HepG2 (cell line): Measurements from ENCODE around the gene ATP5F1E. TPM values are rescaled to one million over a fixed set of nuclear protein-coding genes. Genes with fewer than 3 reads are reported as not detected.

Experiments
- ATM ChIP-seq: fragments of 450-650 bp; IDR thresholded peaks from 2 replicates; pipeline ENCODE4 v1.7.1; 2017; ENCODE audit warnings: mild to moderate bottlenecking, borderline replicate concordance
- DNMT3B ChIP-seq: conservative IDR thresholded peaks from 2 replicates; pipeline ENCODE4 v1.6.1; 2016; ENCODE audit warnings: missing biosample characterization, control low read depth
- FIP1L1 ChIP-seq: fragments of 200-400 bp; formaldehyde crosslinking; IDR thresholded peaks from 2 replicates; pipeline ENCODE4 v1.6.1; 2018; ENCODE audit warnings: low read depth, mild to moderate bottlenecking, low read length, moderate library complexity, borderline replicate concordance; ENCODE audit not compliant: insufficient read depth
- FOXK1 ChIP-seq: sonication (generic); formaldehyde crosslinking; IDR thresholded peaks from 2 replicates; pipeline ENCODE4 v1.4.0; 2020; ENCODE audit warnings: low read depth, missing genetic modification reagents, borderline replicate concordance
- FOXP4 ChIP-seq: sonication (generic); formaldehyde crosslinking; IDR thresholded peaks from 2 replicates; pipeline ENCODE4 v1.4.0; 2020; ENCODE audit warnings: missing genetic modification reagents
- HNRNPL ChIP-seq: fragments of 200-400 bp; formaldehyde crosslinking; IDR thresholded peaks from 2 replicates; pipeline ENCODE4 v1.6.1; 2017; ENCODE audit warnings: mild to moderate bottlenecking, low read depth, low read length
- HNRNPLL ChIP-seq: fragments of 200-400 bp; formaldehyde crosslinking; IDR thresholded peaks from 2 replicates; pipeline ENCODE4 v1.6.1; 2017; ENCODE audit warnings: mild to moderate bottlenecking, low read depth, low read length; ENCODE audit not compliant: poor library complexity, severe bottlenecking
- KLF9 ChIP-seq: IDR thresholded peaks from 2 replicates; pipeline ENCODE4 v1.6.1; 2016; ENCODE audit warnings: low read depth
- MNT ChIP-seq: fragments of 450-650 bp; IDR thresholded peaks from 2 replicates; pipeline ENCODE4 v1.6.1; 2016
- NFYB ChIP-seq: sonication (generic); formaldehyde crosslinking; IDR thresholded peaks from 2 replicates; pipeline ENCODE4 v1.4.0; 2020; ENCODE audit warnings: missing genetic modification reagents
- SP1 ChIP-seq, 2 experiments: fragments of 450-650 bp in 1 of 2; sonication (generic) in 1 of 2; formaldehyde crosslinking in 1 of 2; IDR thresholded peaks; 2 replicates each; pipeline versions ENCODE4 v1.4.0 to v1.6.1; 2016 to 2020; ENCODE audit warnings: missing genetic modification reagents in 1 of 2
- SYNCRIP ChIP-seq: fragments of 200-400 bp; formaldehyde crosslinking; IDR thresholded peaks from 2 replicates; pipeline ENCODE4 v1.6.1; 2018; ENCODE audit warnings: mild to moderate bottlenecking, low read depth, low read length; ENCODE audit not compliant: insufficient read depth
- ZBTB20 ChIP-seq: sonication (generic); formaldehyde crosslinking; IDR thresholded peaks from 2 replicates; pipeline ENCODE4 v1.8.1; 2023; ENCODE audit warnings: missing genetic modification reagents, low read depth, mild to moderate bottlenecking, borderline replicate concordance
- ZBTB7B ChIP-seq: sonication (generic); formaldehyde crosslinking; IDR thresholded peaks from 2 replicates; pipeline ENCODE4 v1.4.0; 2020; ENCODE audit warnings: missing genetic modification reagents
- ZC3H4 ChIP-seq: sonication (generic); formaldehyde crosslinking; IDR thresholded peaks from 2 replicates; pipeline ENCODE4 v1.4.0; 2020; ENCODE audit warnings: missing genetic modification reagents, borderline replicate concordance
- ZFP62 ChIP-seq: sonication (generic); formaldehyde crosslinking; IDR thresholded peaks from 2 replicates; pipeline ENCODE4 v1.4.0; 2020; ENCODE audit warnings: missing genetic modification reagents
- ZFP82 ChIP-seq: sonication (generic); formaldehyde crosslinking; IDR thresholded peaks from 2 replicates; pipeline ENCODE4 v1.5.1; 2020; ENCODE audit warnings: mild to moderate bottlenecking, missing genetic modification reagents, borderline replicate concordance
- ZMYM4 ChIP-seq: sonication (generic); formaldehyde crosslinking; IDR thresholded peaks from 2 replicates; pipeline ENCODE4 v1.8.1; 2023; ENCODE audit warnings: mild to moderate bottlenecking, missing genetic modification reagents
- ZNF230 ChIP-seq: sonication (generic); formaldehyde crosslinking; IDR thresholded peaks from 2 replicates; pipeline ENCODE4 v1.4.0; 2020; ENCODE audit warnings: mild to moderate bottlenecking, missing genetic modification reagents
- ZNF513 ChIP-seq: sonication (generic); formaldehyde crosslinking; conservative IDR thresholded peaks from 2 replicates; pipeline ENCODE4 v1.5.0; 2020; ENCODE audit warnings: missing genetic modification reagents
- ZNF547 ChIP-seq: sonication (generic); formaldehyde crosslinking; IDR thresholded peaks from 2 replicates; pipeline ENCODE4 v1.5.1; 2020; ENCODE audit warnings: mild to moderate bottlenecking, missing genetic modification reagents
- ZNF572 ChIP-seq: sonication (generic); formaldehyde crosslinking; IDR thresholded peaks from 2 replicates; pipeline ENCODE4 v1.5.1; 2020; ENCODE audit warnings: mild to moderate bottlenecking, missing genetic modification reagents
- ZNF644 ChIP-seq: IDR thresholded peaks from 2 replicates; pipeline ENCODE4 v1.6.1; 2016; ENCODE audit warnings: low read depth
- polyA plus RNA-seq, 8 experiments: library from polyadenylated mRNA; depleted of rRNA in 3 of 8; stranded (reverse) in 7 of 8; unstranded in 1 of 8; fragments of >200 nt; fragmentation: Illumina TruSeq in 4 of 8; extraction: Trizol in 4 of 8; gene quantifications; 2 replicates each; pipeline versions ENCODE4 v1.2.1 to v1.2.3, GENCODE V29; 2011 to 2016; ENCODE audit warnings: low read depth in 4 of 8, missing spikeins in 1 of 8, mixed read lengths in 1 of 8; ENCODE audit not compliant: insufficient read depth in 1 of 8
- total RNA-seq, 5 experiments: library from RNA; depleted of rRNA; stranded (reverse); fragments of >200 nt; fragmentation: Illumina TruSeq; extraction: Trizol; gene quantifications; 2 replicates each; pipeline ENCODE4 v1.2.3, GENCODE V29; 2016; ENCODE audit warnings: low read depth in 1 of 5
- TF ChIP-seq, protein P1 (sequence below): sonication (generic); IDR thresholded peaks from 2 replicates; pipeline ENCODE4 v1.6.1; 2016; ENCODE audit warnings: low read depth, borderline replicate concordance
- TF ChIP-seq, protein P2 (sequence below): IDR thresholded peaks from 2 replicates; pipeline ENCODE4 v1.6.1; 2016; ENCODE audit warnings: missing genetic modification reagents, missing compliant biosample characterization

The ATP5F1E gene
- total and polyA plus RNA-seq, 2 of the 13 experiments (the other 11 are each of a cell fraction or from before 2014, with no cell fraction given), result 121 to 134 TPM

- TF ChIP-seq ZFP62 (CRISPR knock-in tag), result no peak
- TF ChIP-seq ZNF572 (CRISPR knock-in tag), result no peak
- no peak for TF ChIP-seq ZNF513 (CRISPR knock-in tag)
- TF ChIP-seq ZFP82 (CRISPR knock-in tag), result no peak
- no peak for TF ChIP-seq ZC3H4
- no peak for TF ChIP-seq SYNCRIP
- no peak for TF ChIP-seq ATM
- TF ChIP-seq ZBTB20 (CRISPR knock-in tag), result peak; percentile 68; the same call in 1 of the 2 replicates
- TF ChIP-seq SP1 (IDR thresholded peaks at IDR 0.05), result no peak
- no peak; the same call in 1 of the 2 replicates for TF ChIP-seq SP1 (CRISPR knock-in tag; IDR thresholded peaks at IDR 0.05)
- peak; percentile 86 for TF ChIP-seq ZNF547 (CRISPR knock-in tag)
- peak; percentile 73; the same call in 1 of the 2 replicates for TF ChIP-seq ZBTB7B (CRISPR knock-in tag)
- TF ChIP-seq, protein P1, sequence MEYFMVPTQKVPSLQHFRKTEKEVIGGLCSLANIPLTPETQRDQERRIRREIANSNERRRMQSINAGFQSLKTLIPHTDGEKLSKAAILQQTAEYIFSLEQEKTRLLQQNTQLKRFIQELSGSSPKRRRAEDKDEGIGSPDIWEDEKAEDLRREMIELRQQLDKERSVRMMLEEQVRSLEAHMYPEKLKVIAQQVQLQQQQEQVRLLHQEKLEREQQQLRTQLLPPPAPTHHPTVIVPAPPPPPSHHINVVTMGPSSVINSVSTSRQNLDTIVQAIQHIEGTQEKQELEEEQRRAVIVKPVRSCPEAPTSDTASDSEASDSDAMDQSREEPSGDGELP, result no peak
- TF ChIP-seq ZNF644, result no peak
- TF ChIP-seq FOXK1 (CRISPR knock-in tag), result no peak
- no peak; the same call in 1 of the 2 replicates for TF ChIP-seq ZMYM4 (CRISPR knock-in tag)
- no peak for TF ChIP-seq NFYB (CRISPR knock-in tag)
- 0 out of 2 replicates have a peak, but pooled peaks have one; percentile 59 for TF ChIP-seq KLF9 (CRISPR knock-in tag)
- TF ChIP-seq DNMT3B, result no peak
- TF ChIP-seq FOXP4 (CRISPR knock-in tag), result no peak
- TF ChIP-seq HNRNPLL, result peak; percentile 27
- TF ChIP-seq MNT, result no peak
- no peak for TF ChIP-seq HNRNPL
- TF ChIP-seq, protein P2, sequence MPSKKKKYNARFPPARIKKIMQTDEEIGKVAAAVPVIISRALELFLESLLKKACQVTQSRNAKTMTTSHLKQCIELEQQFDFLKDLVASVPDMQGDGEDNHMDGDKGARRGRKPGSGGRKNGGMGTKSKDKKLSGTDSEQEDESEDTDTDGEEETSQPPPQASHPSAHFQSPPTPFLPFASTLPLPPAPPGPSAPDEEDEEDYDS (CRISPR knock-in tag), result no peak
- TF ChIP-seq ZNF230 (CRISPR knock-in tag), result peak; percentile 82; the same call in 1 of the 2 replicates
- no peak for TF ChIP-seq FIP1L1
Measured at GRCh38 chr20:59042151-59042795, 10.1 kb upstream of the ATP5F1E start, which contains the start of gene PRELID3B (continued).
